Endodermal cell (in vitro differentiated cells): Measurements from ENCODE around the gene RNLS. TPM values are rescaled to one million over a fixed set of nuclear protein-coding genes. Genes with fewer than 3 reads are reported as not detected.

Experiments
- DNase-seq: peaks from one replicate; pipeline ENCODE4 v3.0.0-alpha.2; 2017
- H3K27ac ChIP-seq: 2 replicates; pipeline ENCODE4 v1.5.1; 2013; ENCODE audit warnings: mild to moderate bottlenecking, low read depth, low read length, moderate library complexity
- H3K27me3 ChIP-seq: 2 replicates; pipeline ENCODE4 v1.6.1; 2013; ENCODE audit warnings: mild to moderate bottlenecking, low read length, moderate library complexity; ENCODE audit not compliant: insufficient read depth, control insufficient read depth, poor library complexity, severe bottlenecking
- H3K36me3 ChIP-seq: 2 replicates; pipeline ENCODE4 v1.7.0; 2013; ENCODE audit warnings: mild to moderate bottlenecking, low read length, moderate library complexity; ENCODE audit not compliant: control insufficient read depth, insufficient read depth
- H3K4me1 ChIP-seq: one replicate; pipeline ENCODE4 v1.7.0; 2013; ENCODE audit warnings: low read length; ENCODE audit not compliant: control insufficient read depth, insufficient read depth
- H3K4me3 ChIP-seq: 2 replicates; pipeline ENCODE4 v1.5.1; 2013; ENCODE audit warnings: mild to moderate bottlenecking, low read length, moderate library complexity
- H3K9ac ChIP-seq: 2 replicates; pipeline ENCODE4 v1.6.1; 2013; ENCODE audit warnings: mild to moderate bottlenecking, low read length, moderate library complexity; ENCODE audit not compliant: poor library complexity, severe bottlenecking; ENCODE audit errors: extremely low read depth
- H3K9me3 ChIP-seq: 2 replicates; pipeline ENCODE4 v1.6.1; 2013; ENCODE audit warnings: mild to moderate bottlenecking, low read length, moderate library complexity; ENCODE audit not compliant: control insufficient read depth
- H3K27ac Mint-ChIP-seq: 2 replicates; pipeline ENCODE4 v1.8.0; 2020; ENCODE audit warnings: mixed read lengths
- H3K27me3 Mint-ChIP-seq: 2 replicates; pipeline ENCODE4 v1.8.0; 2021; ENCODE audit warnings: mild to moderate bottlenecking, mixed read lengths; ENCODE audit not compliant: insufficient read depth
- H3K36me3 Mint-ChIP-seq: 2 replicates; pipeline ENCODE4 v1.8.0; 2020; ENCODE audit warnings: low read depth, mixed read lengths
- H3K4me1 Mint-ChIP-seq: 2 replicates; pipeline ENCODE4 v1.8.0; 2020; ENCODE audit warnings: mixed read lengths
- H3K4me3 Mint-ChIP-seq: 2 replicates; pipeline ENCODE4 v1.8.0; 2020; ENCODE audit warnings: mild to moderate bottlenecking, moderate library complexity, mixed read lengths
- H3K9me3 Mint-ChIP-seq: 2 replicates; pipeline ENCODE4 v1.8.0; 2020; ENCODE audit warnings: mild to moderate bottlenecking, mixed read lengths
- WGBS, 2 experiments: methylation state at CpG; one replicate each; pipeline versions ENCODE4 v1.1.5 to v1.1.7; 2013; ENCODE audit warnings: missing lambda C conversion rate in 2 of 2, mixed read lengths in 1 of 2; ENCODE audit not compliant: insufficient coverage in 1 of 2, insufficient read length in 1 of 2; 5-methylcytosine and 5-hydroxymethylcytosine counted together
- total RNA-seq, 2 donors: library from RNA; stranded (reverse); fragmentation: NEBNext Ultra II Directional in 1 of 2; extraction: Animal tissue kit (Norgen Biotek cat#: 25700) in 1 of 2; gene quantifications; 2 replicates in 1 of 2; 3 replicates in 1 of 2; pipeline ENCODE4 v1.2.1, GENCODE V29; 2021
- TF ChIP-seq, protein P1 (sequence below): fragments of 200-600 bp; sonication (generic); conservative IDR thresholded peaks from 2 replicates; pipeline ENCODE4 v1.5.0; 2021; ENCODE audit warnings: antibody characterized with exemption, mild to moderate bottlenecking

RNLS gene
- total RNA-seq, 2 donors from 2014 or later: 10.1 to 12.3 TPM

- TF ChIP-seq, protein P1, sequence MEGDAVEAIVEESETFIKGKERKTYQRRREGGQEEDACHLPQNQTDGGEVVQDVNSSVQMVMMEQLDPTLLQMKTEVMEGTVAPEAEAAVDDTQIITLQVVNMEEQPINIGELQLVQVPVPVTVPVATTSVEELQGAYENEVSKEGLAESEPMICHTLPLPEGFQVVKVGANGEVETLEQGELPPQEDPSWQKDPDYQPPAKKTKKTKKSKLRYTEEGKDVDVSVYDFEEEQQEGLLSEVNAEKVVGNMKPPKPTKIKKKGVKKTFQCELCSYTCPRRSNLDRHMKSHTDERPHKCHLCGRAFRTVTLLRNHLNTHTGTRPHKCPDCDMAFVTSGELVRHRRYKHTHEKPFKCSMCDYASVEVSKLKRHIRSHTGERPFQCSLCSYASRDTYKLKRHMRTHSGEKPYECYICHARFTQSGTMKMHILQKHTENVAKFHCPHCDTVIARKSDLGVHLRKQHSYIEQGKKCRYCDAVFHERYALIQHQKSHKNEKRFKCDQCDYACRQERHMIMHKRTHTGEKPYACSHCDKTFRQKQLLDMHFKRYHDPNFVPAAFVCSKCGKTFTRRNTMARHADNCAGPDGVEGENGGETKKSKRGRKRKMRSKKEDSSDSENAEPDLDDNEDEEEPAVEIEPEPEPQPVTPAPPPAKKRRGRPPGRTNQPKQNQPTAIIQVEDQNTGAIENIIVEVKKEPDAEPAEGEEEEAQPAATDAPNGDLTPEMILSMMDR: no peak
- H3K9me3 ChIP-seq: no peaks in the 10 kb centered on the region
- no peak for DNase-seq
- H3K27ac ChIP-seq: no peak overlapping the region
- Mint-ChIP-seq H3K9me3 (no peaks in the 10 kb centered on the region), H3K27ac (no peak overlapping the region), H3K4me1 (peaks cover 41% of the 10 kb centered on the region), H3K36me3 (no peaks in the 10 kb centered on the region), H3K27me3 (no peaks in the 10 kb centered on the region), H3K4me3 (no peak overlapping the region)
- no peaks in the 10 kb centered on the region for H3K27me3 ChIP-seq
- H3K9ac ChIP-seq: no peak overlapping the region
- H3K4me1 ChIP-seq: peaks cover 5% of the 10 kb centered on the region
- no peak overlapping the region for H3K4me3 ChIP-seq
- 96 to 97% methylated on average over 4 to 5 of the region's 5 CpGs for WGBS, 2 experiments
- no peaks in the 10 kb centered on the region for H3K36me3 ChIP-seq
Measured at GRCh38 chr10:88541116-88541626, 41.9 kb downstream of the RNLS start.

DNA sequence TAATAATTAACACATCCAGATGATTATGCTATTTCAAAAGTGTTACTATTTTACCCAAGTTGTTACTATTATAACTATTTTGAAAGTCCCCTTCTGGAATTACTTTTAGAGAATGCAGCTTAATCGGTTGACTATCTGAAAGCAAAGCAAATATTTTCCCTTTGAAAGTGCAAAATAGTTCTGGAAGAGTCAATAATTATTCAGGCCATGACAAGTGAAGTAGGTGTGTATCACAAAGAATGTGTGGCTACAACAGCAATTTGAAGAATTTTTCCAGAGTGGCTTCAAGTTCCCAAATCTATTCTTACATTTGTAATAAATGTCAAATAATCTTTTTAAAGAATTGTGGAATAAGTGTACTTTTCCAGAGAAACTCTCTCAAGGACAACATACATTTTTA is 42.8 kb downstream of the RNLS start:
- DNase-seq: no peak
- TF ChIP-seq, protein P1: no peak
- Histone ChIP-seq H3K9me3 (no peaks in the 10 kb centered on the region), H3K27me3 (no peaks in the 10 kb centered on the region), H3K27ac (no peak overlapping the region), H3K4me1 (peaks cover 5% of the 10 kb centered on the region), H3K9ac (no peak overlapping the region), H3K4me3 (no peak overlapping the region), H3K36me3 (no peaks in the 10 kb centered on the region)
- Mint-ChIP-seq H3K4me1 (peaks cover 45% of the 10 kb centered on the region), H3K27ac (no peak overlapping the region), H3K36me3 (no peaks in the 10 kb centered on the region), H3K9me3 (no peaks in the 10 kb centered on the region), H3K27me3 (no peaks in the 10 kb centered on the region), H3K4me3 (no peak overlapping the region)
- 84 to 86% methylated on average over 1 of the region's 1 CpG for WGBS, 2 experiments

GRCh38 chr10:88538048-88538447 is 45.1 kb downstream of the RNLS start:
- peaks cover 37% of the 10 kb centered on the region for H3K4me1 Mint-ChIP-seq
- DNase-seq: no peak
- H3K27ac ChIP-seq: no peak overlapping the region

More at GRCh38 chr10:88538048-88538447, 45.1 kb downstream of the RNLS start:
- Histone ChIP-seq H3K9me3 (no peaks in the 10 kb centered on the region), H3K9ac (no peak overlapping the region), H3K36me3 (no peaks in the 10 kb centered on the region), H3K4me1 (peaks cover 3% of the 10 kb centered on the region), H3K27me3 (no peaks in the 10 kb centered on the region), H3K4me3 (no peak overlapping the region)
- WGBS, 2 experiments: 83% methylated on average over 2 of the region's 2 CpGs; no CpG with 5 or more reads in 1 of the 2 experiments
- H3K9me3 Mint-ChIP-seq: no peaks in the 10 kb centered on the region
- no peaks in the 10 kb centered on the region for H3K36me3 Mint-ChIP-seq
- H3K27ac Mint-ChIP-seq: no peak overlapping the region
- no peaks in the 10 kb centered on the region for H3K27me3 Mint-ChIP-seq
- TF ChIP-seq, protein P1: no peak
- H3K4me3 Mint-ChIP-seq: no peak overlapping the region
